ENCODE results near the gene SIKE1.
"Not testable (repeated sequence)": the region's sequence is repeated elsewhere in the genome, so short reads cannot be mapped to it uniquely, and the experiment has no call there.

Gene SIKE1

DNA sequence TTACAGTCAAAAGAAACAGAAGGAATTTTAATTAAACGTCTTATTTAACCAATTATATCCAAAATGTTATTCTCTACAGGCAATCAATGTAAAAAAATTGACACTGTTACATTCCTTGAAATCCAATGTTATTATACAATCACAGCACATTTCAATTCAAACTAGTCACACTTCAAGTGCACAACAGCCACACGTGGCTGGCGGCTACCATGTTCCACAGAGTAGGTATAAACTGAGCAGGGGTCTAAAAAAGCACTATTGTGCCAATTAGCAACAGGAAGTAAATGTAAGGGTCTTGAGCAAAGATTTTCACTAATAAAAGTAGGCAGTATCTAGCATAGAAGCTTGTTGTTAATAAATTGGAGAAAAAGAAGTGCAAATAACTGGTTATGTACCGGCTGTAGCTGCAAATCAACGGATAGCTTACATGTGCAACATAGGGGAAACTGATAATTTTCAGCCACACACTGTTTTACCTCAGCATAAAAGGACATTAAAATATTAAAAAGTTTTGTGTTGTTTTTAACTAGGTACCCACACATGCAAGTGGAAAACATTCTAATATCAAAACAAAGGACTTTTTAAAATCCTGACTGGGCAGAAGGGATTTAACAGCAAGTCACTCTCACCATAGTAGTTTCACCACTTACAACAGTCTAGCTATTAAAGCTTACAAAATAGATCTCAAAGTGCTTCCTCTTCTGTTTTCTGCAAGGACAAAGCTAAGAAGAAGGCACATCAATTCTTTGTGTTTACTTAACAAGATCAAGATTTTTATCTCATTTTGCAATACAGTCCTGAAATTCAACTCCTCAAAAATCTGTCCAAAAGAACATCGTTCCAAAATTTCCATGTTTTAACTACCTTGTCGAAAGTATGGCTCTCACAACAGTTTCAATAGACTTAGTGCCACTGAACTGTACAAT lies 25.2 kb downstream of the SIKE1 start:
- no peak for DNase-seq (ENCODE audit: low read depth)

DNA sequence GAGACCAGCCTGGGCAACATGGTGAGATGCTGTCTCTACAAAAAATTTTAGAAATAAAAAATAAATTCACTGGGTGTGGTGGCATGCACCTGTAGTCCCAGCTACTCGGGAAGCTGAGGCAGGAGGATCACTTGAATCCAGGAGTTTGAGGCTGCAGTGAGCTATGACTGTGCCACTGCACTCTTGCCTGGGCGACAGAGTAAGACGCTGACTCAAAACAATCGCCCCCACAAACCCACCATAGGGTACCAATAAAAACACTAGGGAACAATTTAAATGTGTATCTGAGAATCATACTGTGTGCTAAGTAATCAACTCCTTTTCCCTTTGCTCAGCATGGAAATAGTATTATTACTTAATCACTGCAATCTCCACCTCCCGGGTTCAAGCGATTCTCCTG lies 26.8 kb downstream of the SIKE1 start:
- DNase-seq (ENCODE audit: low read depth) = not testable (repeated sequence)

DNA sequence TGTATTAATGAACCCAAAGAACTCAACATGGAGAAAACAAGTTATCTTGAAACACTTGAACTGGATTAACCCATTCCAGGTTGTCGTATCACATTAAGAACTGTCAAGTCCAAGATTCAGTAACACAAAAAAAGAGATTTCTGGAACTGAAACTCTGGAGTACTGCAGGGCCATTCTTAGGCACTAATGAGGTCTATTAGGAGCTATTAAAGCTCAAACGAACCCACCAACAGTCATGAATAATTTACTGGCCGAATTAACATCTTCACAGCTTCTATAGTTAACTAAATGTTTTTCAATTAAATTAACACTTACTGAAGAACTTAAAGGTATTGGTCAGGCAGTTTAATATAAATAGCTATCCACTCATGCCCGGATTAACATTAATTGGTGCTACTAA lies 27.3 kb downstream of the SIKE1 start:
- no peak for DNase-seq (ENCODE audit: low read depth)

DNA sequence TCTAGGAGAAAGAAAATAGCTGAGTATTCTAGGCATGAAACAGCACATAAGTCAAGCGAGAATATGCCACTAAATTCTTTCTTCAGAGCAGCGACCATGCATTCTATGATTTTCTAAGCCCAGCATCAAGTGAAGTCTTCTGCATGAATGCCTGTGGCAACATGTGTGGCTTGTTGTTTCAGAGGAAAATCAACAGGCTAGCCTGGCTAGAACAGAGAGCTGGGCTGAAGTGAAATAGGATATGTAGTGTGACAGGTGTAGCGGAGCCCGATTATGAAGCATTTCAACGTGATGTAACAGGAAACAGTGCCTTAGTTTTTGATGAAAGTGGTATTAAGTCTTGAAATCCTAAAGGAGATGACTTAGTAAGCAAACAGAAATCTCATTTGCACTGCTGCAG lies 29.7 kb downstream of the SIKE1 start:
- no peak for DNase-seq (ENCODE audit: low read depth)

DNA sequence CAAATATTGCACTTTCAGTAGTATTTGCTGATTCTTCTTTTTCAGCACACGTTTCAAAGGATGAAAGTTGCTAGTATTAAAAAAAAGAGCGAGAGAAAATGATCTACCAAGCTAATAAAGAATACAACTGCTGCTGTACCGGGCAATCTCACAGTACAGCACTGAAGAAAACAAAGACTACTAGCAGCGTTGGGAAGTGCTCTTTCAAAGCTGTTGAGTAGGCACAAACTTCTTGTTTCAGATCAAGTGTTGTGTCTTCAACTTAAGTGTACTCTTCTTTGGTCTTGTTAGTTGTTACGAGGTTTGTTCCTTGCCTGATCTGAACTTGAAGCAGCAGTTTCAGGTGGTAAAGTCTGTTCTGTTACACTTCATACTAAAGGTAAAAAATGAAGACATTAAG lies 30.6 kb downstream of the SIKE1 start:
- DNase-seq (ENCODE audit: low read depth) = no peak

DNA sequence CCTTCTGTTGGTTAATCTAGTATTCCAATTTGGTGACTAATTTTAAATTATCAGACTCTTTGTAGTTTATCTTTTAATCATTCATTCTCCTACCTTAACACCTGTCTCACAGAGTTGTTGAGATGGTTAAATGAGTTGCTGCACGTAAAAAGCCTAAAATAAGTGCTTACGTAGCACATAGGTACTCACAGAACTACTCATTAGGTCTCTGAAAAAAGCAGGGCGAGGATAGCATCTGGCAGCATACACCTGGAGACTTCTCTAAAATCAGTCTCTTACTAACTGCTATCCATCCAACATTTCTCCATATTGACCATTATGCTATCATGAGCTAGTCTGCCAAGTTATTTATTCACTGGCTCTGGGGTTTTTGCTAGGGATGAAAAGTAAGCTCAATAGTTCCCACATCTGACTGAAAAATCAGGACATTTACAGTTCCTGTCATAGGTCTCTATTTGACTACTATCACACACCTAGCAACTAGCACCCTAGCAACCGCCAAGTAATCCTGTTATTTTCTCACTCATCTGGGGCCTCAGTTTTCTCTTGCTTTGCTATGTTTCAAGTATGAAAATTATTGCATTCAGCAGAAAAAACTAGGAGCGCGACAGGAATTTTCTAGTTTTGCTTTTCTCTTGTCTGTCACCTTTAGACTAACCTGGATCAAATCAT lies 33.9 kb downstream of the SIKE1 start:
- DNase-seq (ENCODE audit: low read depth) = no peak

DNA sequence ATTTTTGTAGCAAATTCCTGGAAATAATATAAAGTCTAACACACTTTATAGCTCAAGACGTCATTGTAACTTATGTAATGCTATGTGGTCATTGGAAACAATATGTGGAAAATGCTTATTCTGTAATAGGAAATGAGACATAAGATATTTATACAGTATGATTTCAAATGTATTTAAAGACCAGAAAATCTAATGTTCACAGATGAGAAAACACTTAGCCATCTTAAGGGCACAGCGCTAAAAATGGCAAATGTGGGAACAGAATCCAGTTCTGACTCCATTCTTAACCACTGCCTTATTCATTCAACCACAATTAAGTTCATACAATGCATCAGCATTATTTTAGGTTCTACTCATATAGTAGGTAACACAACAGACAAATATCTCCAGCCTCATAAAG lies 35.2 kb downstream of the SIKE1 start:
- DNase-seq (ENCODE audit: low read depth) = peak; percentile 22

DNA sequence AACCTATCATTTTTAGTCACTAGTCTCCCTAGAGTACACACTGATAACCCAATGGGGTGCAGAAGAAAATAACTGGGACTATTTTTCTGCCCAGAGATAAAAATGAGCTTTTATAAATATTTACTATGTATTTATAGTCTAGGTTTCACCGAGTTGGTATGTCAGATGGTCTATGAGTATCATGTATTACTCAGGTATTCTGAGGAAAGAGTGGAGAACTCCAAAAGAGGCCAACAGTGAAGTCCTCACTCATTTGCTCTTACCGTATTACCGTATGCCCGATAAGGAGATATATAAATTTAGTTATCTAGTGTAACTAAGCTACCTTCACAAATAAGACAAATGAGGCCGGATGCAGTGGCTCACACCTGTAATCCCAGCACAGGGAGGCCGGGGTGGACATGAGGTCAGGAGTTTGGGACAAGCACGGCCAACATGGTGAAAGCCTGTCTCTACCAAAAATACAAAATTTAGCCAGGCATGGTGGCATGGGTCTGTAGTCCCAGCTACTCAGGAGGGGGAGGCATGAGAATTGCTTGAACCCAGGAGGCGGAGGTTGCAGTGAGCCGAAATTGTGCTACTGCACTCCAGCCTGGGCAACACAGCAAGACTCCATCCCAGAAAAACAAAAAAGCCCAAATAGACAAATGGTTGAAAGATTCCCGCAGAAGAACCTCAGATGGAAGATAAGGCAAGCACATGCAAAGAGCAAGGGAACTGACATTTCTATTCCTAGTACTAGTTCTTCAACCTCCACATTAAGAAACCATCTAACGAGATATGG lies 38.3 kb downstream of the SIKE1 start:
- DNase-seq (ENCODE audit: low read depth) = no peak

DNA sequence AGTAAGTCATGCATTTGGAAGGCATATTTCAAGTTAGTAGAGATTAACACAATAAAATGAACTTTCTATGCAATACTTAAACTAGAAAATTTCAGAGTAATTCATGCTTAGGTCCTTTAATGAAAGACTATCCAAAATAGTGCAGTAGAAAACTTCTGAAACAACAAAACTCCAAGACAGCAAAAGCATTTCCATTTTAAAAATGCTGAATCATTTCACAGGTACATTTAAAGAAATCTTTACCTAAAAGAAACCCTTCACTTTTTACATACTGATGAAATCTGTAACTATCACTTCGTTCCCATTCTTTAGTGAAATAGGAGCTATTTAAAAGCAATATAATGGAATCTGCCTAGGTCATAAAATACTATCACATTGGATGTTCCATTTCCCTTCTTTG lies 40.2 kb downstream of the SIKE1 start:
- no peak for DNase-seq (ENCODE audit: low read depth)

DNA sequence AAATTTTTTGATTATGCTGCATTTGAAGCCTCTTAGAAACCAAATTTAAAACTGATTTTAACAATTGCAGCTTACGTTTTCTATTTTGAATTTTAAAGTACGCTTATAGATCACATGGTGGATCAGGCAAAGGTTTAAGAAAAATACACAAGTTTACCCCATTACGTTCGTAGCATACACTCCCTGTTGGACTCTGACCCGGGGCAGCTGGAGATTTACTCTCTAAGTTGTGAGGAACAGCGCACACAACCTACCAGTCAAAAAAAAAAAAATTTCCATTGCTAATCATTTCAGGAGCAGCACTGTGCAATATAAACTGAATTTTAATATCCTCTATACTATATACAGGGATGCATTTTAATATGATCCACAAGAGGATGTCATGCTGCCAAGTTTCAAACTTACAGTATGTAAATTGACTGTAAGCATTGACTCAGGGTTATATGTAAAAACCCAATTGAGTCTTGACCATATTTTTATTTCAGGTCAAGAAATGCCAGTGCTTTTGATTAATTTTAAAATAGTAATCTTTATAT lies 43.1 kb downstream of the SIKE1 start:
- DNase-seq (ENCODE audit: low read depth) = no peak

DNA sequence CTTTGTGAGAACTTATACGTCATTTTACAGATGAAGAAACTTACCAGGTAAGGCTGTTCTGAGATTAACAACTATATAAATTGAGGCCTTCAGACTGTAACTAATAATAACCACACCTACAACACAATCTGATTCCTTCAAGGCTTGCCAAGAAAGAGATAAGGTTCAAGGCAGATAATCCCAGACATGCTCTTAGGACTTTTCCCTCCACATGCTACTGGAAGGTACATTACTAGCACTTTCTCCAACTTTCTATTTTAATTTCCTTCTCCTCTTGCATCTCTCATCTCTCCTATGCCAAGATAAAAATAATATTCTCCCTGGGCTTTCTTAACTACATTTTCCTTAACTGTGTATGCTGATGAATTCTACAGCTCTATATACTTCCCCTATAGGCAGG lies 45.0 kb downstream of the SIKE1 start:
- no peak for DNase-seq (ENCODE audit: low read depth)

DNA sequence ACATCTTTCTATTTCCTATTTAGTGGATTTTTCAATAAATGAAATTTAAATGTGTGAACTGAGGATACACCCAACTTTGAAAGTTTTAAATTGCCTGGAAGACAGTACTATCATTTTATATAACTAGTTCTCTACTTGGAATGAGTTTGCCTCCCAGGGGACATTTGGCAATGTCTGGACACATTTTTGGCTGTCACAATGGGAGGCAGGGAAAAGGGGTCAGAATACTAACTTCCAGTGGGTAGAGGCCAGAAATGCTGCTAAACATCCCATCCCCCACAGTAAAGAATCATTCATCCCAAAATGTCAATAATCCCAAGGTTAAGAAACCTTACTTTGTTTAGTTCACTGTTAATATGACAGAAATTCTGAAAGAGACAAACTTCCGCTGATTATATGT lies 50.7 kb downstream of the SIKE1 start:
- no peak for DNase-seq (ENCODE audit: low read depth)

DNA sequence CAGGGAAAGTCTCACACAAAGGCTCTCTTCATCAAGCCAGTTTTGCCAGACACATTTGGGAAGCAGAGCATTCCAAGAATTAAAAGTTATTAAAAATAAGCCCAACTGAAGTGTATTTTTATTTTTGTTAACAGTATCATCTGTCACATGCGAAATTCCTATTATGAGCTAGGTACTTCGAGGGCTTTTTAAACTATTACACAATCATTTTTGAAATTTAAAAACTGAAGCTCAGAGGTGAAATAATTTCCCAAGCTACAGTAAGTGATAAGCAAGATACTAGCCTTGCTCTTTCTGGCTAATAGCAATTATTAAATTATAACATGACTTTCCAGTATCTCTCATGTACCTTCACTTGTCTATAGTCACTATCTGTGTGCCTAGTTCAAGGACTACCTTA lies 51.9 kb downstream of the SIKE1 start:
- no peak for DNase-seq (ENCODE audit: low read depth)

DNA sequence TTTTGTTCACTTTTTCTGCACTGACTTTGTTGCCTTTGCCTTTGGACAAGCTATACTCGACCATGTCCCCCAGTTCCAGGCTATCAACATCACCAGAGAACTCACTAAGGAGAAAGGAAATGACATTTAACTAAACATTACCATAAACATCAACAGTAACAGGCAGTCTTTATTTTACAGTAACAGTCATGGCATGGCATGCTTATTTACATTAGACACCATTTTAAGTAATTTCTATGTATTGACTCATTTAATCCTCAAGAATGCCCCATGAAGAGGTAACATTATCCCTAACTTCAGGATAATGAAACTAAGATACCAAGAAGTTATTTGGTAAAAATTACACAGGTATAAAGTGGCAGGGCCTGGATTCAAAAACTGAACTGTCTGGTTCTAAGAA lies 55.3 kb downstream of the SIKE1 start:
- DNase-seq (ENCODE audit: low read depth) = no peak

DNA sequence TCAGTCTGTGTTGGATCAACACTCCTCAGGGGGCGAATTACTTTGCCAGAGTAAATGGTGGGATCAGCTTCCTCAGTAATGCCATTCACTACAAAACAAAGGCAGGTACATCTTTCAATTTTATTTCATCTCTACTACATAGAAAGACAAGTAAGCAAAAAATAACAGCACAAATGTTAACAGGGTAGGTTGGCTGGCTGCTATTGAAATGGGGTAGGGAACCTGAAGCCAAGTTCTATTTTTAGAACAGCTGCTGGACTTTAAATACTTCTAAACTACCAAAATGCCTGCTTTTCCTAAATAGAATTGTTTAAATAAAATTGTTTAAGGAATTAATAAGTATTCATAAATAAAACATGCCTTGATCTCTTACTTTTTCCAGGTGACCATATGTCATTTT lies 56.6 kb downstream of the SIKE1 start:
- DNase-seq (ENCODE audit: low read depth) = no peak

DNA sequence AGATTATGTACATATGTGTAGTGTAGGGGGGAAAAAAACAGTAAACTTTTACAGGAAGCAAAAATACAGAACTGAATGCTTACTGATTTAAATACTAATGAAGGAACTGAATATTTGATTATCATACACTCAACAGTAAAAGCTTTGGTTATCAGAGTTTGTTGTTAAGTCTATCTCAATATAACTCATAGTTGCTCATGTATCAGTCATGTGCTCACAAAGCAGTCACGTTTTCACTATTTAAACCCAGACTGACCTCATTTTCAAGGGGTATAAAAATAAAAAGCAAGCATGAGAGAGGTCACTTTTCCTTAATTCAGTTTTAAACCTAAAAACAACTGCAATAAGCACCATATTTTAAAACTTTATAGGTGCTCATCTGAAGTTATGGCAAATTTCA lies 57.0 kb downstream of the SIKE1 start:
- DNase-seq (ENCODE audit: low read depth) = no peak

DNA sequence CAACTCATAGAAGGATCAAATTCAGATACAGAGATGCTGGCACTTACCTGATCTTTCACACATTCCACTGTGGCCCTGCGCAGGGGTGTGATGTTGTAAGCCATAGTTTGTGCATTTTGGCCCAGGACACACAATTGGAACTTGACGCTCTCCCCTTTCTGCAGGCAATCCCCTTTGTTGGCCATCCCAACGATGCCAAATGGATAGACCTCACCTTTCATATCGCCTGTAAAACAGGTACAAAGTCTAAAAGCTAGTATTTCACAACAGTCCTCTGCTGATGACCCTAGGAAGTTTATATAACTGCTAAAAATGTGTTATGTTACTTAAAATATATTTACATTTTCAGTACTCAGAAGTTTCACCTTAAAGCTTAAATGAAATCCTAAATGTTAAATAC lies 60.0 kb downstream of the SIKE1 start:
- DNase-seq (ENCODE audit: low read depth) = no peak
